ENCODE results near the gene PDGFRB.
"Not testable (repeated sequence)": the region's sequence is repeated elsewhere in the genome, so short reads cannot be mapped to it uniquely, and the experiment has no call there.

Gene PDGFRB

DNA sequence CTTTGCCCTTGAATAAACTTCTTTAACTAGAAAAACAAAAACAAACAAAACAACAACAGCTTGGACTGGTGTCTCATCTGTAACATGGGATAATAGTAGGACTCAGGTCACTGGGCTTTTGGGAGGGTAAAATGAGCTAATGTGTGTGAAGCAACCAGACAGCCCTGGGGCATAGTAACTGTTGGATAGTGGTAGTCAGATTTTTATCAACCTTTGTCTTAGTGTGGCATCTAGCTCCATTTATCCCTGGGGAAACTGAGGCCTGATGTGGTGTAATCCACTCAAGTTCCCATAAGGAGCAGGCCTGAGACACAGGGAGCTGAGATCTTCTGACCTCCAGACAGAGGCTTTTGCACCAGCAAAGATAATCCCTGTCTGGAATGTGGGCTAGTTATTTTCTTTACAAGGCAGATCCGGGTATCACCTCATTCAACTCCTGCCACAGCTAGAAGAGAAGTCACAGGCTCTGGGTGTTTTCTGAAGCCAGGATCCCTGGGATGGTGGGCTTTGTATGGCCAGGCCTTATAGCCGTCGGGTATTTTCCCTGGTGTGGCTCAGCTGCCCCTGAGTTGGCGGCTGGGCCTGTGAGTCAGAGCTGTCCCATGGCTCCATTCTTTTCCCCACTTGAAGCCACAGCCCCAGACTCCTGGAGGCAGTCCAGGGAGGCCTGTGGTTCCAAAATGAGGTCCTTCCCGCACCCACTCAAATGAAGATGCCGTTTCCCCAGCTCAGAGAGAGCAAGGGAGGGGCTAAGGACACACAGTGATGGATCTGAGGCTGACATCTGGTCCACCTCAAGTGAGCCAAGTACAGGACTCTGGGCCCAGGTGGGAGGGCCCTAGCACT lies 43.2 kb downstream of the PDGFRB start:
- no peak for DNase-seq

DNA sequence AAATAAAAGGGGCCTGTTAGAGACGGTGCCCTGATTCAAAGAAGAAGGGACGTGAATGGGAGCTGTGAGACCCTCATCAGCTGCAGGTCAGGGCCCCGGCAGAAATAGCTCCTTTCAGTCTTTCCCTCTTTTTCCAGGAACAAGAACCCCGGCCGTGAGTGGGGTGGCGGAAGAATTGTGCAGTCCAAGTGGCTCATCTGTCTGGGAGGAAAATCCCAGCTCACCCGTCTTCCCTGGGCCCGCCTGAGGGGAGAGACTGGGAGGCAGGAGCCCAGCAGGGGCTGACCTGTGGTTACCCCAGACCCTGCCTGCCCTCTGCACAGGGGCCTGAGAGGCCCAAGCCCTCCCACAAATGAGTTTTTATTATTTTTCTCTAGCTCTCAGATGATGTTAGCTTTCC lies 44.5 kb downstream of the PDGFRB start:
- no peak for DNase-seq

DNA sequence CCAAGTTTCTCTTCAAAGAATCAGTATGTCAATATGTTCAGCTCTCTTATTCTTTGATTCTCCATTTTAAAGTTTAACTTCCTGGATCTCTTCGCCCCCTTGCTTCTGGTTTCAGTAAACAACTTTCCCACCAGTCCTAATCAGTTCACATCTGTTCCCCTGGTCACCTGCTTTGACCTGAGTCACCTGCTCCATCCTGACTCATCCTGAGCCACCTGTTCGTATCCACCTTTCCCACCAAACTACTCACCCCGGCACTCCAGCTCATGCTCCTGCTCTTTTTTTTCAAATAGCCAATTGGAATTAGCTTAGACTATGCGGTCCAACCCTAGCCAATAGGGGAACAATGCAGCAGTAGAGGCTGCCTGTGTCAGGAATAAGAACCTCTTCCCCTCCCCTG lies 45.7 kb downstream of the PDGFRB start:
- DNase-seq = no peak

DNA sequence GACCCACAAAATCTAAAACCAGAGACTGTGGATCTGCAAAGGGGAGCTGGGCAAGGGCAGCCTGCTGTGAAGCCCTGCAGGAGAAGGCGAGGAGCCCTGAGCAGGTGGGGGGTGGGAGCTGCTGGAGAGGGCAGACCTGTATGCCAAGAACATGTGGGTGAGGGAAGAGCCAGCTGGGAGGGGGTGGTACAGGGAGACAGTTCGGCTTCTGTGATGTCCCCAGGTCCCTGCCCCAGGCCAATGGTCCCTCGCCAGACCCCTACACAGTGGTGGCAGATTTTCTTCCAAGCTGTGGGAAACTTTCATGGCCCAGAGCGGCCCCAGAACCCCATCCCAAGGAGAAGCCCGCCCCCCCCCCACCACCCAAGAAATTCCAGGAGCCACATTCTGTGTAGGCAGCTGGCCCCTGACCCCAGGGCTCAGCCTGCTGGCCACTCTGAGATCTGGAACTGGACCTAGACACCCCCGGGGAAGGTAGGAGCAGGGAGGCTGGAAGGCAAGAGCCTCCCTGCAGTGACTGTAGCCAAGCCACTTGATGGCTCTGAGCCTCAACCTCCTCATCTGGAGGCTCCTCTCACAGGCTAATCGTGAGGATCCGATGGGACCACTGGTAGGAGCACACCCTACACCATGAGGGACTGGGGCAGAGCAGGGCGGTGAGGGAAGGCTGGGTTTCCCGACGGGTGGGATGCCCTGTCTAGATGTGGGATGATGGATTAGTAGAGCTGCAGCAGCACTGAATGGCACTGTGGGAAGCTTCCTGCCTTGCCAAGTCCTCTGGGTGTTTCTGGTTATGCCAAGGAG lies 46.7 kb downstream of the PDGFRB start:
- DNase-seq = no peak

DNA sequence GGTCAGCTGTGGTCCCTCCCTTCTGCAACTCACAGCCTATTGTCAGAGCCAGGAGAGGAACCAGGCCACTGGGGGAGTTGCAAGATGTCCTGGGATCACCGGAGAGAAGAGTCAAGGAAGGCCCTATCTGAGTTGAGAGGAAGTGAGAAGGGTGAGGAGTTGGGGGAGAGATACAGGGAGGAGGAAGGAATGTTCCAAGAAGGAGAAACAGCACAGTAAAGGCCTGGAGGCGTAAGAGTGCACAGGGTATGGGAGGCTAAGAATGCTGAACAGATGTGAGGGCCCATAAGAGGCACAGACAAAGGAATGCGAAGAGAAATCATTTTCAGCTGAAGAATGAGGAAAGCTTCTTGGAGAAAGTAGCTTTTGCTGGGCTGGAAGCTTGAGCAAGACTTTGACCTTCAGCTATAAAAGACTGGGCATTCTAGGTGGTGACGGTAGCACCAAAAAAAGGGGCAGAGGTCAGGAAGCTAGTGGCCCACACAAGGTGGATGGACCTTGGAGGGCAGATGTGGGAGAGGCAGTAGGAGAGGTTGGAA lies 47.7 kb downstream of the PDGFRB start:
- DNase-seq = no peak

DNA sequence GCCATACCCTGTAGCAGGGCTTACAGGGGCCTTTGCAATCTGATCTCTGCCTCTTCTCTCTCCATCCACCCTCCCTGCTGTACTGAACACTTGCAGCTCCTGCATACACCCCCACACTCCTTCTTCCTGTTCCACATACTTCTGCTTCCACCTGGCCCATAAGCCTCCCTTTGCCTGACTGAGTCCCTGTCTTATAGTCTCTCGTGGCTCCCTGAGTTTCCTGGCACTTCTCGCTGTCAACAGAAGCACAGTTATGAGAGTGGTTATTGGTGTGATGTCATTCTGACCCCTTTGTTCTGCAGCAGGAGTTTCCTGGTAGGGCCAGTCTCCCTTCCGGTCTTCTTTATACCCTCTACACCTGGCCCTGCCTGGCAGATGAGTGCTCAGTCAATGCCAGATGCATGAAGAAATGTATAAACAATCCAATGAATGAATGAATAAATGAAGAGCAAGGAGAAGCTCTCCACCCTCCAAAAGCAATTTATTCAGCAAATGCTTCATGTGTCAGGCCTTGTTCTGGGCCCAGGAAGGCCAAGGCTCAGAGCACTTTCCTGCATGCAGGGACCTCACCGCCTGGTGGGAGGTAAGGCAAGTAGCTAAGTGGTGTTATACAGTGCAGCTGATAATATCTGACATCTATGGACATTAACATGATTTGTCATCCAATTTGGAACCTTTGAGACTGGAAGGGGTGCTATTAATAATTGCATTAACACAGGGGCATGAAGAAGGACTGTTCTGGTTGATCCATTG lies 48.8 kb downstream of the PDGFRB start:
- no peak for DNase-seq

DNA sequence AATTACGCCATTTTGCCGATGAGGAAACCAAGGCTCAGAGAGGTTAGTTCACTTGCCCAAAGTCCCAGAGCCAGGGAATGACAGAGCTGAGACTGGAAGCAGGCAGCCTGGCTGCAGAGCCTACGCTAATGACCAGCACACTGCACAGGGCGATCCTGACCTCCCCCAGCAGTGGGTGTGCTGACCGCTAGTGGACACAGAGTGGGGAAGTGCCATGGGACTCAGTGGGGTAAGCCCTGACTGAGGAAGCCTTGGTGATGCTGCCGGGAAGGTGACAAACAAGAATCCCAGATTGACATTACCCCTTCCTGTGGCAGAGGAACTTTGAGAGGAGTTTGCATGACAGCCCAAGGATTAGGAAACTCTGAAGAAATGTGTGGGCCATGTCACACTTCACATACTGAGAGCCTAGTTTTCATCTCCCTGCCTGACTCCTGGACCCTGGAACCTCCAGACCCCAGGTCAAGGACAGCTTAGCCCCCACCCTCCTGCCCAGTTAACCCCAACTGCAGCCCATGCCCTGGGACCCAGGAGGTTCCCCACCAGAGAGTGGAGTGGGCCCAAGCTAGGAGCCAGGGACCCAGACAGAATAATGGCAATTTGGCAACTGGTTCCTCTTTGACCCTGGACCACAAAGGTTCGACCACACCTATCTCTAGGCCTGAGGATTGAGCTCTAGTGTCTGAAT lies 49.6 kb downstream of the PDGFRB start:
- DNase-seq = no peak

DNA sequence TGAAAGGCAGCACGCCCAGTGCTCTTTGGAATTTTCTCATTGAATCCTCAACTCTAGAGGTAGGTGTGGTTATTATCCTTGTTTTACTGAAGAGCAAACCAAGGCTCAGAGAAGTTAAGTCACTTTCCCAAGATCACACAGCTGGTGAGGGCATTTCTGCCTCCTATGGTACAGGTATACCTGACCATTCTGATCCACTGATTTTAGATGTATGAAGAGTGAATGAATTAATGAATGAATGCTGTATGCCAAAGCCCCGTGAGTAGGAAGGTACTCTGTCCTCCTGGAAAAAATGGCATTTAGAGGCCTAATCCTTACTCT lies 51.1 kb downstream of the PDGFRB start:
- DNase-seq = no peak

DNA sequence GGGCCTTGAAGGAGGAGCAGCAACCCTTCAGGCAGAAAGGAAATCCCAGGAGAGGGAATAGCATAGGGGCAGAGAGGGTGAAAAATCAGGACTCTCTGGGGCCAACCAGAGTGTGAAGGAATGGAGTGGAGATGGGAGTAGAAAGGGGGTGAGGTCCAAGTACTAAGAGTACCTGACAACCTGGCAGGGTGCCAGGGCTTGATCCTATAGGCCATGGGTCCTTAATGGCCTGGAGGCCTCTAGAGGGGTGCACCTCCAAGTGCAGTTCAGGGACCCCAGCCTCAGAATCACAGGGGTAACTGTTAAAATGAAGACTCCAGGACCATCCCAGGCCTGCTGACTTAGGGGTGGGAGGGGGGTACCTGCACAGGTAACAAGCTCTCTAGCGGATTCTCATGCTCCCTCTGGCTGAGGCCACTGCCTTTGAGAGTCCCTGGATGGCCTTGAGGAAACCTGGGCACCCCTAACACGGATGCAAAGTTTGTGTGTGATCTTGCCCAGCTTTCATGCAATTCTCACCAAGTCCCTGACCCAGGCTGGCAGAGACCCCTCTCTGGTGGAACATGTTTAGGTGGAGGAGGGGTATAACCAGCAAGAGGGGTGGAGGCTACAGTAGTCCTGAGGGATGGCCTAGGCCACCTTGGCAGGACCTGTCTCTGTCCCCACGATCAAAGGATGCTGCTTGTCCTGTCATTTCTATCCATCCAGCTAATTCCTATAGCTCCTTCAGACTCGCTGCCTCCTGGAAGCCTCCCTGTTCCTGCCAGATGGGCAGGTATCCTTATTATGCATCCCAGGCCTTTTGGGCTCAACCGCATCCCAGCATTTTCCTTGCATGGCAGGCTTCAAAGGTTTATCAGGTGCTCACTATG lies 51.7 kb downstream of the PDGFRB start:
- no peak for DNase-seq

DNA sequence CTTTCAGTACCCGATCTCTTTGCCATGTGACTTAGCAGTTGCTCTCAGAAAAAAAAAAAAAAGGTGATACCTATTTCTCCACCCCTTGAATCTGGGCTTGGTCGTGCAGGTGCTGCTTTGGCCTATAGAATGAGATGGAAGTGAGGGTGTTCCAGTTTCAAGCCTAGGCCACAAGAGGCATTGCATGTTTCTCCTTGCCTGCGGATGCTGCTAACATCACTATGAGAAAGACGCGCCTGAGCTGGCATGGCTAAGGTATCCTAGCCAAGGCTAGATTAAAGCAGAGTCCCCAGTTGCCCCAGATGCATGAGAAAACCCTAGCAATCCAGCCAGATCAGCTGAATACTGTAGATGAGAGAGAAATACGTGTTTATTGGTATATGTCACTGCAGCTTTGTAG lies 54.6 kb downstream of the PDGFRB start:
- DNase-seq = no peak

DNA sequence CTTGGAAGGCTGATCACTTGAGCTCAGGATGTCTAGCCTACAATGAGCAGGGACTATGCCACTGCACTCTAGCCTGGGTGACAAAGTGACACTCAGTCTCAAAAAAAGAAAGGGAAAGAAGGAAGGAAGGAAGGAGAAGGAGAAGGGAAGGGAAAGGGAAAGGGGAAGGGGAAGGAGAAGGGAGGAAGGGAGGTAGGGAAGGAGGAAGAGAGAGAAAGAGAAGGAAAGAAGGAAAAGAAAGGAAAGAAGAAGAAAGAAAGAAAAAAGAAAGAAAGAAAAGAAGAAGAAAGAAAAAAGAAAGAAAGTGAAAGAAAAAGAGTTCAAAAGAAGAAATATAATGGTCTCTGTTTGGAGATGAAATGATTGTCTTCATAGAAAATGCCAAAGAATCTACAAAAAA lies 58.5 kb downstream of the PDGFRB start:
- no peak for DNase-seq

DNA sequence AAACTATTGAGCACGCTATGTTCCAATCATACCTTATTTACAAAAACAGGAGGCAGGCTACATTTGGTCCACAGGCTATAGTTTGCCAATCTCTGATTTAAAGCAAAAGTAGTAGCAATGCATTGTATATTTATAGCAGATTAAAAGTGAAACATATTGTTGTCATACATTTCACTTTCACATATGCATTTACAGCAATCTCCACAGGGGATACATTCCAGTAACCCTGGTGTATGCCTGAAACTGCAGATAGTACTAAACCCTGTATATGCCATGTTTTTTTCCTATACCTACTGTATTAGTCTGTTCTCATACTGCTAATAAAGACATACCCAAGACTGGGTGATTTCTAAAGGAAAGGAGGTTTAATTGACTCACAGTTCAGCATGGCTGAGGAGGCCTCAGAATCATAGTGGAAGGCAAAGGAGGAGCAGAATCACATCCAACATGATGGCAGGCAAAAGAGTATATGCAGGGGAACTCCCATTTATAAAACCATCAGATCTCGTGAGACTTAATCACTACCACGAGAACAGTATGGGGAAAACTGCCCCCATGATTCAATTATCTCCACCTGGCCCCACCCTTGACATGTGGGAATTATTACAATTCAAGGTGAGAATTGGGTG lies 63.4 kb downstream of the PDGFRB start:
- no peak for DNase-seq

DNA sequence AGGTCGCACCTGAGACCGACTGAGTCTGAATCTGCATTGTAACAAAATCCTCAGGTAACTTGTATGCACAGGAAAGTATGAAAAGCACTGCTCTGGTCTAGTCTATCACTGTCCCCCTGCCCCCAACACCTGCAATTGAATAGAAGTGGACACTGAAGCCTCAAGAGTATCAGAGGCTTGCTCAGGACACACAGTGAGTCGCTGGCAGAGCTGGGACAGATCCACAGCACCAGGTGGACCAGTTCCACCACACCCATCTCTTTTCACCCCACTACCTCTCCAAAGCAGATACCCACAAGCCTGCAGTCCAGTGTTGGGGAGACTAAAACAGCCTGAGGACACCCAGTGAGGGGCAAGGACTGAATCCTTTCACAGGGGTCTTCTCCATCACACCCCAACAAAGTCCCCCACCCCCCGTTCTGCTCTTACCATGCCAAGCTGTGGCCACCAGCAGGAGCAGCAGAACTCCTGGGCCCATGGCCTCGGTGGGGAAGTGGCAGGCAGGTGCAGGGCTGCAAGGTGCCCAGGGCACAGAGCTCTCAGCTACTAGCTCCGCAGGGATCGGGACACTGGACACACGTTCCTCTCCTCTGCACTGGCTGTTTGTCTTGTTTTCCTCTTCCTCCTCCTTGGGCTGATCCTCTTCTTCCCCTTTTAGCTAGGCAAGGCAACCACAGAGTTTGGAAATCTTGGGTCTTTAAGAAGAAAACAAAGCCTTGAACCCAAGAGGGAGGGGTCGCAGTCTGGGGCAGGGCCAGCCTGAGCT lies 69.5 kb downstream of the PDGFRB start, which contains the start of gene CSF1R:
CSF1R (minus strand) TSS at position 605 of the 766 bp plus-strand sequence; CDS start at position 478, 127 bp downstream.
- no peak for DNase-seq

DNA sequence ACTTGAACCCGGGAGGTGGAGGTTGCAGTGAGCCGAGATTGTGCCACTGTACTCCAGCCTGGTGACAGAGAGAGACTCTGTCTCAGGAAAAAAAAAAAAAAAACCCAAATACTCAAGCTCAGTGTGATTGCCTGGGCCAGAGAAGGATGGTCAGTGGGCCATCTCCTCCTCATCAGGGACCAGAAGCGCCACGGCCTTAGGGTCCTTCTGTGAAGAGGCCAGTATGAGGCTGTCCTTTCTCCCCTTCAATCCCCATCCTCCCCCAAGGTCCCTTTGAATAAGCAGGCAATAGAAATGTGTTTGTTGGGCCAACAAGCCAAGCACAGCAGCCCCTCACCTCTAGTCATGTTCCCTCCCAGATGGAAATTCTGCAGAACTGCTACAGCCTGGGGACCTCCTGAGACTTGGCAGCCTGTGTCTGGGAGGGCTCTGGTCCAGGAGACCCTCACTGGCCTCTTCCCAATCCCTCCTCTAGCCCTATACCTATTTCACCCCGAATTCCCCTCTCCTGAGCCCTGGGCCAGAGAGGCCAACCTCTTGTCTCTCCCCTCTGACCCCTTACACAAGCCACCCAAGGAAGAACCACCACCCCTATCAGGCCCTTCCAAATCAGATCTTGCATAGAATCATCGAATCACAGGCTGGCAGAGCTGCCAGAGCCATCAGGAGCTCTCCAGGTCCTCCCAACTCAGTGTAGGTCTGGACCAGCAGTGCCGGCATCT lies 70.3 kb downstream of the PDGFRB start:
- DNase-seq = no peak

DNA sequence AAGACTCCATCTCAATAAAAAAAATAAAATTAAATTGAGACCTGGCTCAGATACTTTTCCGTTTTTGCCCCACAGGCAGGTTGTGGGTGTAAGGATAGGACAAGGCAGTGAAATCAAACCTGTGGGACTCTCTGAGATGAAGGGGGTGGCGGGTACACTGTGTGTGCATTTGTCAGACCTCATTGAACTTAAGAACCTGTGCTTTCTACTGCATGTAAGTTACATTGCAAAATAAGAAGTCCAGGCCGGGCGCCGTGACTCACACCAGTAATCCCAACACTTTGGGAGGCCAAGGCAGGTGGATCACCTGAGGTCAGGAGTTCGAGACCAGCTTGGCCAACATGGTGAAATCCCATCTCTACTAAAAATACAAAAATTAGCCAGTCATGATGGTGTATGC lies 70.9 kb downstream of the PDGFRB start:
- DNase-seq = not testable (repeated sequence)

DNA sequence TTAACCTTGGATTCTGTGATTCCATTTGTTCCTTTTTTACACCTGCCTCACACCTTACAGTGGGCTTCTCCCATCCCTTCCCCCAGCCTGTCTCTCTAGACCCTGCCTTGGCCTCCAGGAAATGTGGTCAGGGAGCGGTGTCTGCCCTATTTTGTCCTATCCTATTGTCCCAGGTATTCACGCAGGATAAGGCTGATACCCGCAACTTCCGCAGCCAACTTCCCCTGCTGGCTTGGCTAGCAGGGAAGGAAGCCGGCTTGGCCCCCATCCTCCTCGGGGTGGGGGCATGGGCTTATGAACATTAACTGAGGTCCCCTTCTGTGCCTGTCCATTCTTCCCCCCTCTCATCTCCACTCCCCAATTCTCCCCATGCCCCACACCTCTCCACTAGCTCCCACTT lies 72.8 kb downstream of the PDGFRB start:
- no peak for DNase-seq

DNA sequence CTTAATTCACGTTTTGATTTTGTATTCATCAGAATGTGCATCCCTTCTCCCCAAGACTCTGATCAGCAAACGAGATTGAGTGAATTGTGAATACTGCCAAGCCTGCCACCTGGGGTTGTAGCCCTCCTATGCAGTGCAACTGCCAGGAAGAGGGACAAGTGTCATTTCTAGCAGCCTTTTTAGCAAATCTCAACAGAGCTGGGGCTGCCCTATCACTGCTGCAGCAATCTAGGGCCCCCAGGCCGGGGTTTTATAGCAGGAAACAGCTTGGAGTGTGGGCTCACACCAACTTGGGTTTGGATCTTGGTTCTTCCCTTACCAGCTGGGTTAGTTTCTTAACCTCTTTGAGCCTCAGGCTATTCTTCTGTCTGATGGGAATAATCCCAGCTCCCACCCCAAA lies 73.3 kb downstream of the PDGFRB start:
- no peak for DNase-seq

DNA sequence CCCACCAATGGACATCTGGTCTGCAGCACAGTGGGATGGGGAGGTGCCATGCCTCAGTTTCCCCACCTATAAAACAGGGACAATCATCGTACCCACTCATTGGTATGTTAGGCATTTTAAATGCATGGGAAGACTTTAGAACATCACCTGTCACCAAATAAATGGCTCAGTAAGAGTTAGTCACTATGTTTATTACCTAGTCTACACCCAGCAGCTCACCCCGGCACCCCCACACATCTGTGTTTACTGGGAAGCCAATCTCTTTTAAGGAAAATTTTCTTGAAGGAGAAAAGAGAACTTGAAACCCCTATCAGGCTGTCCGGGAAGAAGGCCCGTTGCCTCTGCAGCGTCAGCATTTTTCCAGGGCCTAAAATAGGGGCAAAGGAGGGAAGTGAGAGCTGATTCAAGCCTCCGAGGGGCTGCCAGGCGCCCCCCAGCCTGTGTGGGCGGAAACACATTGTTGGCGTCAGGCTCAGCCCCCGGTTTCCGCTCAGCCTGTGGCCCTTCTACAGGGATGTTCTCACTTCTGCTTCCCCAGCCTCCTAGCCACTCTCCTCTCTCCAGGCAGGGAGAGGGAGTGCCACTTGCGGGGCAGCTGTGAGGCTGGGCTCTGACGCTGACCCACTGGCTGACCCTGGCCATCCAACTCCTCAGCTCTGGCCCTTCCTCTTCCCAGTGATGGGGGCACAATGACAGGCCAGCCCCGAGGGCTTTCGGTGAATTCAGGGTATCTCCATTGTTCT lies 73.9 kb downstream of the PDGFRB start:
- DNase-seq = no peak
